ENCODE results near the gene IGSF21.

IGSF21 gene

GRCh38 chr1:18146886-18147285 is 39.3 kb downstream of the IGSF21 start:
- Histone ChIP-seq H3K4me3 (ENCODE audit: low read depth, low read length, poor library complexity, severe bottlenecking) (no peak overlapping the region), H3K4me2 (ENCODE audit: low read length) (no peak overlapping the region)
- TF ChIP-seq EZH2 (IDR thresholded peaks at IDR 0.05; ENCODE audit: borderline replicate concordance, low read length) (no peak), CTCF (IDR thresholded peaks at IDR 0.05; ENCODE audit: low read length) (no peak)

GRCh38 chr1:18147672-18148071 is 40.1 kb downstream of the IGSF21 start:
- Histone ChIP-seq H3F3A (ENCODE audit: insufficient read depth, low read length) (no peaks in the 10 kb centered on the region), H2AFZ (ENCODE audit: low read length) (no peak overlapping the region), H3K9ac (ENCODE audit: low read length) (no peak overlapping the region), H4K20me1 (ENCODE audit: insufficient read depth, low read length) (no peaks in the 10 kb centered on the region), H3K9me3 (ENCODE audit: low read length) (no peaks in the 10 kb centered on the region), H3K4me2 (ENCODE audit: low read length) (no peak overlapping the region), H3K36me3 (ENCODE audit: insufficient read depth, low read length) (no peaks in the 10 kb centered on the region), H3K27ac (ENCODE audit: low read depth, low read length, poor library complexity, severe bottlenecking) (no peak overlapping the region), H3K4me1 (ENCODE audit: insufficient read depth, low read length, severe bottlenecking) (no peaks in the 10 kb centered on the region), H3K79me2 (ENCODE audit: insufficient read depth, low read length) (no peaks in the 10 kb centered on the region), H3K9me2 (ENCODE audit: low read depth, low read length) (no peaks in the 10 kb centered on the region), H3K27me3 (ENCODE audit: insufficient read depth, low read length) (no peaks in the 10 kb centered on the region), H3K4me3 (ENCODE audit: low read depth, low read length, poor library complexity, severe bottlenecking) (no peak overlapping the region)
- TF ChIP-seq CTCF (IDR thresholded peaks at IDR 0.05; ENCODE audit: low read length): no peak
- TF ChIP-seq EZH2 (IDR thresholded peaks at IDR 0.05; ENCODE audit: borderline replicate concordance, low read length): no peak

More at GRCh38 chr1:18146886-18147285, 39.3 kb downstream of the IGSF21 start:
- Histone ChIP-seq H4K20me1 (ENCODE audit: insufficient read depth, low read length) (no peaks in the 10 kb centered on the region), H3K9me2 (ENCODE audit: low read depth, low read length) (no peaks in the 10 kb centered on the region), H3K9me3 (ENCODE audit: low read length) (no peaks in the 10 kb centered on the region), H3K27ac (ENCODE audit: low read depth, low read length, poor library complexity, severe bottlenecking) (no peak overlapping the region), H2AFZ (ENCODE audit: low read length) (no peak overlapping the region), H3K27me3 (ENCODE audit: insufficient read depth, low read length) (no peaks in the 10 kb centered on the region), H3K9ac (ENCODE audit: low read length) (no peak overlapping the region), H3K79me2 (ENCODE audit: insufficient read depth, low read length) (no peaks in the 10 kb centered on the region), H3K36me3 (ENCODE audit: insufficient read depth, low read length) (no peaks in the 10 kb centered on the region), H3K4me1 (ENCODE audit: insufficient read depth, low read length, severe bottlenecking) (no peaks in the 10 kb centered on the region), H3F3A (ENCODE audit: insufficient read depth, low read length) (no peaks in the 10 kb centered on the region)

GRCh38 chr1:18148461-18148860 is 40.9 kb downstream of the IGSF21 start:
- no peaks in the 10 kb centered on the region for H3K9me2 ChIP-seq (ENCODE audit: low read depth, low read length)
- no peaks in the 10 kb centered on the region for H3F3A ChIP-seq (ENCODE audit: insufficient read depth, low read length)
- no peaks in the 10 kb centered on the region for H4K20me1 ChIP-seq (ENCODE audit: insufficient read depth, low read length)
- H3K4me2 ChIP-seq (ENCODE audit: low read length): no peak overlapping the region
- H2AFZ ChIP-seq (ENCODE audit: low read length): no peak overlapping the region
- no peaks in the 10 kb centered on the region for H3K9me3 ChIP-seq (ENCODE audit: low read length)
- H3K27ac ChIP-seq (ENCODE audit: low read depth, low read length, poor library complexity, severe bottlenecking): no peak overlapping the region
- no peaks in the 10 kb centered on the region for H3K4me1 ChIP-seq (ENCODE audit: insufficient read depth, low read length, severe bottlenecking)
- no peaks in the 10 kb centered on the region; the same call in 1 of the 2 replicates for H3K27me3 ChIP-seq (ENCODE audit: insufficient read depth, low read length)
- H3K36me3 ChIP-seq (ENCODE audit: insufficient read depth, low read length): no peaks in the 10 kb centered on the region
- no peaks in the 10 kb centered on the region for H3K79me2 ChIP-seq (ENCODE audit: insufficient read depth, low read length)
- no peak overlapping the region for H3K4me3 ChIP-seq (ENCODE audit: low read depth, low read length, poor library complexity, severe bottlenecking)
- TF ChIP-seq CTCF (IDR thresholded peaks at IDR 0.05; ENCODE audit: low read length) (no peak), EZH2 (IDR thresholded peaks at IDR 0.05; ENCODE audit: borderline replicate concordance, low read length) (no peak)
- H3K9ac ChIP-seq (ENCODE audit: low read length): no peak overlapping the region

Measured in OCI-LY1 (cell line).